HCT116 (cell line): ENCODE results near the gene MDFI. TPM values are rescaled to one million over a fixed set of nuclear protein-coding genes. Genes with fewer than 3 reads are reported as not detected.

Experiments
- ATAC-seq: fragments of 200-7000 bp; cut with Tn5 transposase; 2 replicates; pipeline ENCODE4 v1.9.1; 2020; ENCODE audit warnings: mild to moderate bottlenecking, moderate library complexity
- BruUV-seq: library from RNA; stranded (reverse); fragments of 400-500 nt; replicated peaks from 2 replicates; lab custom pipeline; 2021; lab: Mats Ljungman, UMichigan
- CTCF ChIA-PET: fragments of 300-600 bp; sonication (Branson Sonifier 250); formaldehyde crosslinking; loops from one replicate; lab custom pipeline; 2021; ENCODE audit warnings: antibody characterized with exemption; lab: Charles Lee
- POLR2A ChIA-PET: fragments of 300-600, 350-600 bp; sonication (Branson Sonifier 250); formaldehyde crosslinking; loops from one replicate; lab custom pipeline; 2021; ENCODE audit warnings: antibody characterized with exemption; lab: Charles Lee
- RAD21 ChIA-PET, 2 experiments: fragments of 300-600 bp; sonication (Branson Sonifier 250); formaldehyde crosslinking; loops; one replicate each; lab custom pipeline; 2023; ENCODE audit warnings: low total read pairs in 2 of 2; ENCODE audit not compliant: uncharacterized antibody in 2 of 2, unreplicated experiment in 2 of 2, low non-redundant PET in 1 of 2; lab: Charles Lee
- DNase-seq: peaks from one replicate; pipeline ENCODE4 v3.0.0-alpha.2; 2010; ENCODE audit warnings: low read depth, low spot score
- H2AFZ ChIP-seq: fragments of 200-600 bp; shearing (Covaris generic), sonication (generic); 2 replicates; pipeline ENCODE4 v1.6.1; 2017; ENCODE audit warnings: low read depth, mixed run types, mixed read lengths, antibody characterized with exemption, low read length; ENCODE audit not compliant: poor library complexity, severe bottlenecking
- H3K27ac ChIP-seq: 2 replicates; pipeline ENCODE4 v1.5.1; 2012; ENCODE audit warnings: low read depth, low read length
- H3K27me3 ChIP-seq: fragments of 200-600 bp; sonication (generic); 2 replicates; pipeline ENCODE4 v1.6.1; 2016; ENCODE audit warnings: mixed run types, low read length, mixed read lengths; ENCODE audit not compliant: insufficient read depth
- H3K36me3 ChIP-seq, 2 experiments: fragments of 200-500 bp in 1 of 2; fragments of 200-600 bp in 1 of 2; sonication (Bioruptor generic) in 1 of 2; sonication (generic) in 1 of 2; 2 replicates each; pipeline versions ENCODE4 v1.5.1 to v1.6.1; 2014 to 2016; ENCODE audit warnings: low read length in 2 of 2, inconsistent platforms in 1 of 2, mixed read lengths in 1 of 2, mixed run types in 1 of 2; ENCODE audit not compliant: insufficient read depth in 2 of 2, control insufficient read depth in 1 of 2
- H3K4me1 ChIP-seq, 2 experiments: fragments of 200-600 bp in 1 of 2; sonication (generic) in 1 of 2; 2 replicates each; pipeline versions ENCODE4 v1.5.1 to v1.6.1; 2012 to 2017; ENCODE audit warnings: low read length in 2 of 2, inconsistent platforms in 1 of 2, mild to moderate bottlenecking in 1 of 2, mixed read lengths in 1 of 2, mixed run types in 1 of 2, moderate library complexity in 1 of 2; ENCODE audit not compliant: insufficient read depth in 2 of 2, control insufficient read depth in 1 of 2
- H3K4me2 ChIP-seq: fragments of 200-600 bp; sonication (generic); 2 replicates; pipeline ENCODE4 v1.6.1; 2017; ENCODE audit warnings: mixed run types, low read length, mixed read lengths
- H3K4me3 ChIP-seq, 2 experiments: fragments of 200-600 bp in 1 of 2; sonication (generic) in 1 of 2; replicated peaks in 1 of 2; 2 replicates each; pipeline ENCODE4 v1.5.1; 2011 to 2016; ENCODE audit warnings: low read length in 2 of 2, control low read depth in 1 of 2, low read depth in 1 of 2, mild to moderate bottlenecking in 1 of 2, mixed read lengths in 1 of 2, mixed run types in 1 of 2
- H3K79me2 ChIP-seq: fragments of 200-600 bp; sonication (generic); 2 replicates; pipeline ENCODE4 v1.6.1; 2017; ENCODE audit warnings: mild to moderate bottlenecking, mixed run types, low read length, moderate library complexity, mixed read lengths; ENCODE audit not compliant: insufficient read depth
- H3K9ac ChIP-seq: fragments of 200-600 bp; sonication (generic); 2 replicates; pipeline ENCODE4 v1.6.1; 2016; ENCODE audit warnings: low read length, mixed read lengths
- H3K9me2 ChIP-seq: fragments of 200-600 bp; sonication (generic), shearing (Covaris generic); 2 replicates; pipeline ENCODE4 v1.6.1; 2017; ENCODE audit warnings: mixed run types, mild to moderate bottlenecking, moderate library complexity; ENCODE audit not compliant: insufficient read depth
- H3K9me3 ChIP-seq, 2 experiments: fragments of 200-500 bp in 1 of 2; fragments of 200-600 bp in 1 of 2; sonication (Bioruptor generic) in 1 of 2; sonication (generic) in 1 of 2; 2 replicates each; pipeline ENCODE4 v1.6.1; 2014 to 2017; ENCODE audit warnings: low read length in 2 of 2, mixed read lengths in 2 of 2, inconsistent platforms in 1 of 2, low read depth in 1 of 2, mild to moderate bottlenecking in 1 of 2, mixed run types in 1 of 2, moderate library complexity in 1 of 2; ENCODE audit not compliant: control insufficient read depth in 1 of 2, insufficient read depth in 1 of 2
- H4K20me1 ChIP-seq: fragments of 200-600 bp; sonication (generic), shearing (Covaris generic); 2 replicates; pipeline ENCODE4 v1.6.1; 2017; ENCODE audit warnings: mixed run types, mild to moderate bottlenecking, moderate library complexity; ENCODE audit not compliant: insufficient read depth
- CBX3 ChIP-seq: IDR thresholded peaks from 2 replicates; pipeline ENCODE4 v1.6.1; 2012; ENCODE audit warnings: low read depth
- CEBPB ChIP-seq: IDR thresholded peaks from 2 replicates; pipeline ENCODE4 v1.6.1; 2012; ENCODE audit warnings: low read depth
- ELF1 ChIP-seq: IDR thresholded peaks from 2 replicates; pipeline ENCODE4 v1.6.1; 2012; ENCODE audit warnings: low read depth, borderline replicate concordance
- FOSL1 ChIP-seq: IDR thresholded peaks from 2 replicates; pipeline ENCODE4 v1.6.1; 2012; ENCODE audit warnings: low read depth
- POLR2A ChIP-seq: IDR thresholded peaks from 2 replicates; pipeline ENCODE4 v1.7.0; 2011; ENCODE audit warnings: borderline replicate concordance; ENCODE audit not compliant: insufficient read depth, insufficient read length; ENCODE audit errors: extremely low read depth
- SIN3A ChIP-seq: IDR thresholded peaks from 2 replicates; pipeline ENCODE4 v1.6.1; 2012; ENCODE audit warnings: low read depth
- SP1 ChIP-seq: IDR thresholded peaks from 2 replicates; pipeline ENCODE4 v1.6.1; 2012; ENCODE audit warnings: low read depth
- SRF ChIP-seq: IDR thresholded peaks from 2 replicates; pipeline ENCODE4 v1.6.1; 2012; ENCODE audit warnings: low read depth
- TCF7L2 ChIP-seq: IDR thresholded peaks from 2 replicates; pipeline ENCODE4 v1.7.0; 2011; ENCODE audit warnings: borderline replicate concordance, inconsistent platforms; ENCODE audit not compliant: insufficient read depth, insufficient read length; ENCODE audit errors: extremely low read depth
- YY1 ChIP-seq: IDR thresholded peaks from 2 replicates; pipeline ENCODE4 v1.6.1; 2011; ENCODE audit warnings: low read length, low read depth, moderate library complexity, mild to moderate bottlenecking; ENCODE audit not compliant: insufficient replicate concordance; ENCODE audit errors: extremely low read depth
- ZNF274 ChIP-seq: fragments of 200-500 bp; sonication (Bioruptor generic); IDR thresholded peaks from 2 replicates; pipeline ENCODE4 v1.6.1; 2014; ENCODE audit warnings: mild to moderate bottlenecking, low read depth, low read length, inconsistent platforms
- intact Hi-C: fragments of 100-400 bp; cut with micrococcal nuclease; formaldehyde crosslinking; loops from 2 replicates; pipeline ENCODE4 v1.10.0; 2022
- total RNA-seq: library from RNA; stranded (reverse); gene quantifications from one replicate; pipeline ENCODE4 v1.2.1, GENCODE V29; 2021; ENCODE audit not compliant: unreplicated experiment
- TF ChIP-seq, protein P1 (sequence below): IDR thresholded peaks from 2 replicates; pipeline ENCODE4 v1.6.1; 2012
- TF ChIP-seq, protein P2 (sequence below), 3 experiments: fragments of 200-600 bp in 1 of 3; sonication (generic) in 1 of 3; IDR thresholded peaks in 2 of 3; conservative IDR thresholded peaks in 1 of 3; 2 replicates each; pipeline ENCODE4 v1.5.1; 2012 to 2017; ENCODE audit warnings: low read depth in 2 of 3, low read length in 2 of 3, antibody characterized with exemption in 1 of 3, borderline replicate concordance in 1 of 3, control low read depth in 1 of 3, mild to moderate bottlenecking in 1 of 3, mixed read lengths in 1 of 3, mixed run types in 1 of 3, moderate library complexity in 1 of 3; ENCODE audit not compliant: insufficient read depth in 1 of 3
- TF ChIP-seq, protein P3 (sequence below): IDR thresholded peaks from 2 replicates; pipeline ENCODE4 v1.6.1; 2012
- TF ChIP-seq, protein P4 (sequence below): IDR thresholded peaks from 2 replicates; pipeline ENCODE4 v1.6.1; 2012; ENCODE audit warnings: low read depth

MDFI gene
- total RNA-seq, 1 experiment from 2014 or later = 35.5 TPM

DNA sequence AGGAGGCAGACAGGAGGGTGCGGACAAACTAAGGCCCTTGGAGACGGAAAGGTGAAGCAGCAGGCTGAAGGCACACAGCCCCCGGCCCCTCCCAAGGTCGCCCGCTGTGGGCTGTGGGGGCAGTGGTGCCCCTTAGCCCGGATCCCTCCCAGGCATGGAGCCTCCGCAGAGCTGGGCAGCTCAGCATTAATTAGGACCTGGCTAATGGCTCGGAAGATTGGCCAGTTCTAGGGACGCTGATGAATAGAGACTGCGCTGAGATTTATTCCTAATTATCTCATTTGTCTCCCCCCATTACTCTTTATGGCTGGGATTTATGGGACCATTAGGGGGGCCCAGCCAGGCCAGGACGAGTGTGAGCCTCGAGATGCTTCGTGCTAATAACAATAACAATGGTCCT is 20.4 kb downstream of the MDFI start:
- H4K20me1 ChIP-seq = no peaks in the 10 kb centered on the region
- no peak overlapping the region for H3K4me3 ChIP-seq
- H3K79me2 ChIP-seq = no peaks in the 10 kb centered on the region
- no peaks in the 10 kb centered on the region for H3K36me3 ChIP-seq
- ChIA-PET POLR2A (no interaction called here), RAD21 (no interaction called here)
- H3K9me2 ChIP-seq = no peaks in the 10 kb centered on the region
- no peak for DNase-seq
- H3K4me2 ChIP-seq = no peak overlapping the region
- H3K27me3 ChIP-seq = peaks cover 7% of the 10 kb centered on the region; the same call in 1 of the 2 replicates
- no peak overlapping the region for H2AFZ ChIP-seq
- H3K4me1 ChIP-seq = no peaks in the 10 kb centered on the region
- BruUV-seq = no TSS peak
- TF ChIP-seq SIN3A = no peak
- TF ChIP-seq, protein P1, sequence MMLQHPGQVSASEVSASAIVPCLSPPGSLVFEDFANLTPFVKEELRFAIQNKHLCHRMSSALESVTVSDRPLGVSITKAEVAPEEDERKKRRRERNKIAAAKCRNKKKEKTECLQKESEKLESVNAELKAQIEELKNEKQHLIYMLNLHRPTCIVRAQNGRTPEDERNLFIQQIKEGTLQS = no peak
- no peak for TF ChIP-seq TCF7L2
- TF ChIP-seq ELF1 = no peak
- no peak for TF ChIP-seq YY1
- no peak for TF ChIP-seq SRF
- no peak for TF ChIP-seq FOSL1
- no peak for TF ChIP-seq SP1
- TF ChIP-seq, protein P2, sequence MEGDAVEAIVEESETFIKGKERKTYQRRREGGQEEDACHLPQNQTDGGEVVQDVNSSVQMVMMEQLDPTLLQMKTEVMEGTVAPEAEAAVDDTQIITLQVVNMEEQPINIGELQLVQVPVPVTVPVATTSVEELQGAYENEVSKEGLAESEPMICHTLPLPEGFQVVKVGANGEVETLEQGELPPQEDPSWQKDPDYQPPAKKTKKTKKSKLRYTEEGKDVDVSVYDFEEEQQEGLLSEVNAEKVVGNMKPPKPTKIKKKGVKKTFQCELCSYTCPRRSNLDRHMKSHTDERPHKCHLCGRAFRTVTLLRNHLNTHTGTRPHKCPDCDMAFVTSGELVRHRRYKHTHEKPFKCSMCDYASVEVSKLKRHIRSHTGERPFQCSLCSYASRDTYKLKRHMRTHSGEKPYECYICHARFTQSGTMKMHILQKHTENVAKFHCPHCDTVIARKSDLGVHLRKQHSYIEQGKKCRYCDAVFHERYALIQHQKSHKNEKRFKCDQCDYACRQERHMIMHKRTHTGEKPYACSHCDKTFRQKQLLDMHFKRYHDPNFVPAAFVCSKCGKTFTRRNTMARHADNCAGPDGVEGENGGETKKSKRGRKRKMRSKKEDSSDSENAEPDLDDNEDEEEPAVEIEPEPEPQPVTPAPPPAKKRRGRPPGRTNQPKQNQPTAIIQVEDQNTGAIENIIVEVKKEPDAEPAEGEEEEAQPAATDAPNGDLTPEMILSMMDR (IDR thresholded peaks at IDR 0.05 in 2 of 3, conservative IDR thresholded peaks at IDR 0.05 in 1 of 3; ENCODE audit: borderline replicate concordance in 1 of 3, insufficient read depth in 1 of 3, low read depth in 2 of 3, low read length in 2 of 3) = no peak
- TF ChIP-seq, protein P3, sequence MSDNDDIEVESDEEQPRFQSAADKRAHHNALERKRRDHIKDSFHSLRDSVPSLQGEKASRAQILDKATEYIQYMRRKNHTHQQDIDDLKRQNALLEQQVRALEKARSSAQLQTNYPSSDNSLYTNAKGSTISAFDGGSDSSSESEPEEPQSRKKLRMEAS = no peak
- no peak for TF ChIP-seq CBX3
- TF ChIP-seq, protein P4, sequence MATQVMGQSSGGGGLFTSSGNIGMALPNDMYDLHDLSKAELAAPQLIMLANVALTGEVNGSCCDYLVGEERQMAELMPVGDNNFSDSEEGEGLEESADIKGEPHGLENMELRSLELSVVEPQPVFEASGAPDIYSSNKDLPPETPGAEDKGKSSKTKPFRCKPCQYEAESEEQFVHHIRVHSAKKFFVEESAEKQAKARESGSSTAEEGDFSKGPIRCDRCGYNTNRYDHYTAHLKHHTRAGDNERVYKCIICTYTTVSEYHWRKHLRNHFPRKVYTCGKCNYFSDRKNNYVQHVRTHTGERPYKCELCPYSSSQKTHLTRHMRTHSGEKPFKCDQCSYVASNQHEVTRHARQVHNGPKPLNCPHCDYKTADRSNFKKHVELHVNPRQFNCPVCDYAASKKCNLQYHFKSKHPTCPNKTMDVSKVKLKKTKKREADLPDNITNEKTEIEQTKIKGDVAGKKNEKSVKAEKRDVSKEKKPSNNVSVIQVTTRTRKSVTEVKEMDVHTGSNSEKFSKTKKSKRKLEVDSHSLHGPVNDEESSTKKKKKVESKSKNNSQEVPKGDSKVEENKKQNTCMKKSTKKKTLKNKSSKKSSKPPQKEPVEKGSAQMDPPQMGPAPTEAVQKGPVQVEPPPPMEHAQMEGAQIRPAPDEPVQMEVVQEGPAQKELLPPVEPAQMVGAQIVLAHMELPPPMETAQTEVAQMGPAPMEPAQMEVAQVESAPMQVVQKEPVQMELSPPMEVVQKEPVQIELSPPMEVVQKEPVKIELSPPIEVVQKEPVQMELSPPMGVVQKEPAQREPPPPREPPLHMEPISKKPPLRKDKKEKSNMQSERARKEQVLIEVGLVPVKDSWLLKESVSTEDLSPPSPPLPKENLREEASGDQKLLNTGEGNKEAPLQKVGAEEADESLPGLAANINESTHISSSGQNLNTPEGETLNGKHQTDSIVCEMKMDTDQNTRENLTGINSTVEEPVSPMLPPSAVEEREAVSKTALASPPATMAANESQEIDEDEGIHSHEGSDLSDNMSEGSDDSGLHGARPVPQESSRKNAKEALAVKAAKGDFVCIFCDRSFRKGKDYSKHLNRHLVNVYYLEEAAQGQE = no peak
- no peak for TF ChIP-seq POLR2A
- TF ChIP-seq CEBPB = no peak
- TF ChIP-seq ZNF274 = no peak
- TF ChIP-seq, all 23 proteins: peak for 0
- intact Hi-C loops = no loop called here
- CTCF ChIA-PET = no interaction called here
- Histone ChIP-seq H3K9ac (no peak overlapping the region), H3K27ac (no peak overlapping the region), H3K9me3 (no peaks in the 10 kb centered on the region)
- ATAC-seq = no peak
